Lower leg skin (tissue), 3 donors: ENCODE data around the gene APOL2.
"Not testable (repeated sequence)": the region's sequence is repeated elsewhere in the genome, so short reads cannot be mapped to it uniquely, and the experiment has no call there.

Experiments
- CTCF ChIP-seq, 3 donors: fragments of 450-650 bp; IDR thresholded peaks; one replicate each; pipeline ENCODE4 v1.5.1; 2016; ENCODE audit warnings: antibody characterized with exemption in 3 of 3, mild to moderate bottlenecking in 3 of 3, moderate library complexity in 2 of 3
- POLR2A ChIP-seq, 2 donors: fragments of 450-650 bp; IDR thresholded peaks; one replicate each; pipeline ENCODE4 v1.6.1; 2016 to 2017; ENCODE audit warnings: antibody characterized with exemption in 2 of 2, mild to moderate bottlenecking in 1 of 2, moderate library complexity in 1 of 2

- not testable (repeated sequence) for TF ChIP-seq CTCF, POLR2A (IDR thresholded peaks at IDR 0.05)
Observed at GRCh38 chr22:36251979-36252608, 12.8 kb upstream of the APOL2 start.
